Lower lobe of right lung (tissue), 2 donors: ENCODE data around the gene ZFYVE27. TPM values are rescaled to one million over a fixed set of nuclear protein-coding genes. Genes with fewer than 3 reads are reported as not detected.

Experiments used
- ATAC-seq, 2 donors: fragments of 200-7000 bp; cut with Tn5 transposase; one replicate each; pipeline ENCODE4 v1.9.1; 2020 to 2022; ENCODE audit warnings: mild to moderate bottlenecking in 2 of 2, moderate library complexity in 2 of 2
- DNase-seq: peaks from one replicate; pipeline ENCODE4 v3.0.0-alpha.2; 2020
- H3K27ac ChIP-seq: fragments of 200-600 bp; one replicate; pipeline ENCODE4 v1.8.0; 2022
- H3K27me3 ChIP-seq: fragments of 200-600 bp; one replicate; pipeline ENCODE4 v1.8.0; 2022; ENCODE audit warnings: low read depth
- H3K36me3 ChIP-seq: fragments of 200-600 bp; one replicate; pipeline ENCODE4 v1.8.0; 2022; ENCODE audit warnings: mild to moderate bottlenecking
- H3K4me1 ChIP-seq: fragments of 200-600 bp; one replicate; pipeline ENCODE4 v1.8.0; 2022
- H3K4me3 ChIP-seq: fragments of 200-600 bp; one replicate; pipeline ENCODE4 v1.8.0; 2022; ENCODE audit warnings: mild to moderate bottlenecking
- H3K9me3 ChIP-seq: fragments of 200-600 bp; one replicate; pipeline ENCODE4 v1.8.0; 2022
- intact Hi-C: fragments of 100-400 bp; cut with DNase I; formaldehyde crosslinking; loops from one replicate; pipeline ENCODE4 v1.11.0; 2022
- total RNA-seq: library from RNA; stranded (reverse); fragmentation: NEBNext Ultra II Directional; extraction: Animal tissue kit (Norgen Biotek cat#: 25700); gene quantifications from one replicate; pipeline ENCODE4 v1.2.1, GENCODE V29; 2021
- TF ChIP-seq, protein P1 (sequence below): fragments of 200-600 bp; IDR thresholded peaks from one replicate; pipeline ENCODE4 v1.8.0; 2022; ENCODE audit warnings: antibody characterized with exemption, mild to moderate bottlenecking
- donor health status: DM: no; HTN: yes; CAD: no; lungs with severe emphysema.

Gene ZFYVE27
- total RNA-seq, 1 donor from 2014 or later, result 28.3 TPM

DNA sequence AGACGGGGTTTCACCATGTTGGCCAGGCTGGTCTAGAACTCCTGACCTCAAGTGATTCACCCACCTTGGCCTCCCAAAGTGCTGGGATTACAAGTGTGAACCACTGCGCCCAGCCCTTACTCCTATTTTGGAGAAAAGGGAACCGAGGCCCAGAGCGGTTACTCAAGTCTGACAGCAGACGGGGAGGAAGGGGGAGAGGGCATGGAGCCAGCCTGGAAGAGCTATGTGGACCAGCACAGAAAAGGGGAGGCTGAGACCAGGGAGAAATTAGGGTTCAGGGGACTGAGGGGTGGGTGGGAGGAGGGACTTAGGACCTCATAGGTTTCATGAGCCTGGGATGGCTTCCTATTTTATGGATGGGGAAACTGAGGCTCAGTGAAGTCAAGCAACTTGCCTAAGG is 33.3 kb downstream of the ZFYVE27 start:
- ATAC-seq, result no peak
- H3K27me3 ChIP-seq, result peaks cover 44% of the 10 kb centered on the region
- intact Hi-C loops, result no loop called here

DNA sequence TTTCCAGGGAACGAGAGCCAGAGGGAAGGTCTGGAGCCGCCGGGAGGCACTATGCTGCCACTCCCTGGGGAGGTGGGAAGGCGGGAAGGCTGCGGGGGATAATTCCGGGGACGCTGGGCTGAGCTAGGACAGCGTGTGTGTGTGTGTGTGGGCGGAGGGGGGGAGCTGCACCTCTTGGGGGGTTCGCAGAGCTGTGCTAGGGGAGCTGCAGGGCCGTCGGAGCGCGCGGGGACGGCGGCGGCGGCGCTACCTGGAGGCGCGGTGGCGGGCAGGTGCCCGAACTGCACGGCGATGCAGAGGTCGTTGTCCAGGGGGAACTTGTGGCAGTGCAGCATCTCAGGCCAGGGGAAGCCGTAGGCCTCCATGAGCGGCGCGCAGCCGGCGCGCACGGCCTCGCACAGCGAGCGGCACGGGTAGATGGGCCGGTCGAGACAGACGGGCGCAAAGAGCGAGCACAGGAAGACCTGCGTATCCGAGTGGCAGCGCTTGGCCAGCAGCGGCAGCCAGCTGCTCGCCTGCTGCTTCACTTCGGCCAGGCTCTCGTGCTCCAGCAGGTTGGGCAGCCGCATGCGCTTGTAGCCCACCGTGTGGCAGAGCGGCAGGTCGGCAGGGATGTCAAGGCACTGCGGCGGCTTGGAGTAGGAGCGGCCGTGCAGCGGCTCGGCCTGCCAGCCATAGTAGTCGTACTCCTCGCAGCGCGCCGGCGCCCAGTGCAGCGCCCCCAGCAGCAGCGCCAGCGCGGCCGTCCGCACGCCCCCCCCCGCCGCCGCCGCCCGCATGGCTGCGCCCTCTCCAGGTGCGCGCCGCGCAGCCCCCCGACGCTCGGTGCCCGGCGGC is 34.3 kb downstream of the ZFYVE27 start:
- Histone ChIP-seq H3K4me3 (peak overlapping the region; percentile 35), H3K36me3 (no peaks in the 10 kb centered on the region), H3K9me3 (no peaks in the 10 kb centered on the region), H3K27ac (no peak overlapping the region), H3K4me1 (peaks cover 4% of the 10 kb centered on the region), H3K27me3 (peaks cover 44% of the 10 kb centered on the region)
- DNase-seq, result no peak
- intact Hi-C loops, result no loop called here
- ATAC-seq, result peak; percentile 4 to 23
- TF ChIP-seq, protein P1, sequence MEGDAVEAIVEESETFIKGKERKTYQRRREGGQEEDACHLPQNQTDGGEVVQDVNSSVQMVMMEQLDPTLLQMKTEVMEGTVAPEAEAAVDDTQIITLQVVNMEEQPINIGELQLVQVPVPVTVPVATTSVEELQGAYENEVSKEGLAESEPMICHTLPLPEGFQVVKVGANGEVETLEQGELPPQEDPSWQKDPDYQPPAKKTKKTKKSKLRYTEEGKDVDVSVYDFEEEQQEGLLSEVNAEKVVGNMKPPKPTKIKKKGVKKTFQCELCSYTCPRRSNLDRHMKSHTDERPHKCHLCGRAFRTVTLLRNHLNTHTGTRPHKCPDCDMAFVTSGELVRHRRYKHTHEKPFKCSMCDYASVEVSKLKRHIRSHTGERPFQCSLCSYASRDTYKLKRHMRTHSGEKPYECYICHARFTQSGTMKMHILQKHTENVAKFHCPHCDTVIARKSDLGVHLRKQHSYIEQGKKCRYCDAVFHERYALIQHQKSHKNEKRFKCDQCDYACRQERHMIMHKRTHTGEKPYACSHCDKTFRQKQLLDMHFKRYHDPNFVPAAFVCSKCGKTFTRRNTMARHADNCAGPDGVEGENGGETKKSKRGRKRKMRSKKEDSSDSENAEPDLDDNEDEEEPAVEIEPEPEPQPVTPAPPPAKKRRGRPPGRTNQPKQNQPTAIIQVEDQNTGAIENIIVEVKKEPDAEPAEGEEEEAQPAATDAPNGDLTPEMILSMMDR, result no peak

More for the DNA sequence above, 33.3 kb downstream of the ZFYVE27 start:
- Histone ChIP-seq H3K4me3 (no peak overlapping the region), H3K36me3 (no peaks in the 10 kb centered on the region), H3K4me1 (peaks cover 4% of the 10 kb centered on the region), H3K27ac (no peak overlapping the region), H3K9me3 (no peaks in the 10 kb centered on the region)
- TF ChIP-seq, protein P1, result no peak
- no peak for DNase-seq

DNA sequence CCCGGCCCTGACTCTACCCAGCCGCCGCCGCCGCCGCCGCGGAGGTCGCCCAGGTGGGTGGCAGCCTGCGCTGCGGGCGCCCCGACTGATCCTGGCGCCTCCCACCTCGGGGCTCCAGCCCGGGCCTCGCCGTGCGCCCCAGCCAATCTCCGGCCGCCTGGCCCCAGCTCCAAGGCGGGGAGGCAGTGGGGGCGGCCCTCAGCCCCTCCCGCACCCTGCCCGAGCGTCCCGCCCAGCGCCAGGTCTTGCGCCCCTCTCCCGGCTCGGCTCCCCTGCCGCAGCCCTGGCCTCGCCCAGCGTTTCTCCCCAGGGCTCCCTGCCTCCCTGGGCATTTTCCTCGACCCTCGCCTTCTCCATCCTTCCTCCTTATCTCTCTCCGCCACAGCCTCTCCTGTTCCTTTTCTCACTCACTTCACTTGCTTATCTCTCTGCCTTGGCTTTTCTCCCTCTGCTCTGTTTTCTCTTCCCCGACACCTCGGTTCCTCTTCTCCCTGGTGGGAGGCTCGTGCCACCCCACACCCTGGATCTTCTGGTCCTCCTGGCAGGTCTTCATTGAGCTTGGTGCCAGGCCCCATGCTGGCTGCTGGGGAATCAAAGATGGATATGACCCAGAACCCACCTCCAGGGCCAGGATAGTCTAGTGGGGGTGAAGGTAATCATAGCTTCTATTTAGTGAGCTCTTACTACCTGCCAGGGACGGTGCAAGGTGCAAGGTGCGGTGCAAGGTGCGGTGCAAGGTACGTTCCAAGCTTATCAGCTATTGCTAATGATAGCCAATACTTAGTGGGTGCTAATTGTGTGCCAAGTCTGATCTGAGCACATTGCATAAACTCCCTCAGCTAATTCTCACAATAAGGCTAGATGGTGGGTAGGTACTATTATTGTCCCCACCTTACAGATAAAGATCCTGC is 35.2 kb downstream of the ZFYVE27 start, which contains the start of gene SFRP5:
Gene SFRP5, minus strand, starts transcription at position 87 of the 911 bp plus-strand sequence. CDS start 166 bp downstream, outside the sequence.
- Histone ChIP-seq H3K9me3 (no peaks in the 10 kb centered on the region), H3K4me3 (peak within 1 kb of the TSS; percentile 35), H3K36me3 (no peaks in the 10 kb centered on the region), H3K27ac (no peak within 1 kb of the TSS), H3K4me1 (peaks cover 4% of the 10 kb centered on the region), H3K27me3 (peaks cover 44% of the 10 kb centered on the region)
- TF ChIP-seq, protein P1, result no peak
- ATAC-seq (peak in 1 of 2 donors; percentile 3), DNase-seq (no peak)
- intact Hi-C loops, result no loop called here

DNA sequence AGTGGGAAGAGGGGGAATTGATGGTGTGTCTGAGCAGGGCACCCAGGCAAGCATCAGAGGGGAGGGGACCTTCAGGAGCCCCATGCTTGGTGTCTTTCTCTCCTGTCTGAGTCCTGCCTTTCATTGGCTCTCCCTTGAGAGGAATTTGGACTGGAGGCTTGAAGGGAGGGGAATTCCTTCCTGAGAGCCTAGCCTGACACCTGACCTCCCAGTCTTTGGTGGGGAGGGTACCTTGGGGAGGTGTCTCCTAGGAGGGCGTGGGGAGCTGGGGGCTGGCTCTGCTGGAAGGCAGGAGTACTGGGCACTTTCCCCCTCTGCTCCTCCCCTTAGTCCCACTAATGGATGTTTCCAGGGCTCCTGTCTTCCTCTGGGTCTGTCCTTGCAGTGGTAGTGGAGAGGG is 36.2 kb downstream of the ZFYVE27 start:
- Histone ChIP-seq H3K4me1 (peaks cover 4% of the 10 kb centered on the region), H3K9me3 (no peaks in the 10 kb centered on the region), H3K27ac (no peak overlapping the region), H3K4me3 (no peak overlapping the region), H3K36me3 (no peaks in the 10 kb centered on the region), H3K27me3 (peaks cover 44% of the 10 kb centered on the region)
- TF ChIP-seq, protein P1, result no peak
- intact Hi-C loops, result no loop called here
- no peak for DNase-seq
- ATAC-seq, result no peak

DNA sequence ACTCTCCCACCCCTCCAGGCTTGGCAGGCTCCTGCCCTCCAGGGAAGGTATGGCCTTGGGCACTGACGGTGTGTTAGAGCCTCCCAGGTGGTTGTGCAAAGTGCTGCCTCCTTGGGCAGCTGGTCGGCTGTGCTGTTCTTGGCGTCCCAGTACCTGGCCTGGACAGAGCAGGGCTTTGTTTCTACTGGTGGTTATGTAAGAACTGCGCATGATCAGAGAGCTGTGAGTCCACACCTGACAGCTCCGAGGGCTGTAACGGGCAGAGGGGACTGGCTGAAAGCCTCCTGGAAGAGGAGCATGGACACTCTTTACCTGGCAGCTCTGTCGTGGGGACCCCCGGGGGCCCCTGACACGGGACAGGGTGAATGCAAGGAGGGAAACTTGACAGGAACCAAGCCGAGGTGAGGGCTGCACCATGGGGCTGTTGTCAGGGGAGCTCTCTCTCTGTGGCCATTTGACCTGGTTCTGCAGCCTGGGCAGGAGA is 37.9 kb downstream of the ZFYVE27 start:
- Histone ChIP-seq H3K4me3 (no peak overlapping the region), H3K4me1 (peaks cover 4% of the 10 kb centered on the region), H3K9me3 (no peaks in the 10 kb centered on the region), H3K27me3 (peaks cover 35% of the 10 kb centered on the region), H3K27ac (no peak overlapping the region), H3K36me3 (no peaks in the 10 kb centered on the region)
- no peak for DNase-seq
- ATAC-seq, result peak; percentile 65 to 72
- TF ChIP-seq, protein P1, result no peak
- intact Hi-C loops, result no loop called here
